H1 (cell line): ENCODE measurements around the gene NIPAL3. TPM values are rescaled to one million over a fixed set of nuclear protein-coding genes. Genes with fewer than 3 reads are reported as not detected.
A peak's percentile ranks its signal among the peaks of the same experiment; 100 is the strongest.

Experiments
- CTCF ChIA-PET: fragments of 300-600 bp; sonication (Branson Sonifier 250); formaldehyde crosslinking; loops from one replicate; lab custom pipeline; 2021; ENCODE audit not compliant: partially characterized antibody; lab: Charles Lee
- POLR2A ChIA-PET: fragments of 300-600 bp; sonication (Branson Sonifier 250); formaldehyde crosslinking; loops from one replicate; lab custom pipeline; 2021; ENCODE audit warnings: inconsistent platforms; ENCODE audit not compliant: partially characterized antibody; lab: Charles Lee
- DNase-seq, 2 experiments: peaks; one replicate each; pipeline versions ENCODE4 v3.0.0 to v3.0.0-alpha.2; 2010 to 2022; ENCODE audit warnings: low spot score in 2 of 2, low read depth in 1 of 2, mixed read lengths in 1 of 2
- FAIRE-seq: peaks from 2 replicates; lab custom pipeline; 2011; peaks lifted over from hg19 to GRCh38; lab: Jason Lieb, UNC
- H2AFZ ChIP-seq: 2 replicates; pipeline ENCODE4 v1.8.1; 2012; ENCODE audit warnings: low read length, inconsistent platforms
- H2AK5ac ChIP-seq: 2 replicates; pipeline ENCODE4 v1.6.1; 2013; ENCODE audit warnings: low read depth, low read length
- H2BK120ac ChIP-seq: replicated peaks from 2 replicates; pipeline ENCODE3; 2013; ENCODE audit warnings: low read depth, low read length, inconsistent platforms
- H2BK12ac ChIP-seq: 2 replicates; pipeline ENCODE4 v1.6.1; 2013; ENCODE audit warnings: low read depth, low read length
- H2BK15ac ChIP-seq: 2 replicates; pipeline ENCODE4 v1.6.1; 2013; ENCODE audit warnings: low read length
- H2BK20ac ChIP-seq: 2 replicates; pipeline ENCODE4 v1.6.1; 2013; ENCODE audit warnings: low read length
- H2BK5ac ChIP-seq: 2 replicates; pipeline ENCODE4 v1.6.1; 2013; ENCODE audit warnings: low read depth, low read length
- H3K14ac ChIP-seq: 2 replicates; pipeline ENCODE4 v1.6.1; 2013; ENCODE audit warnings: inconsistent platforms; ENCODE audit not compliant: insufficient read length
- H3K18ac ChIP-seq: 2 replicates; pipeline ENCODE4 v1.6.1; 2013; ENCODE audit warnings: low read length; ENCODE audit errors: extremely low read depth
- H3K23ac ChIP-seq: 2 replicates; pipeline ENCODE4 v1.6.1; 2013; ENCODE audit warnings: inconsistent platforms; ENCODE audit not compliant: insufficient read length
- H3K23me2 ChIP-seq: 2 replicates; pipeline ENCODE4 v1.6.1; 2013; ENCODE audit warnings: low read depth, low read length
- H3K27ac ChIP-seq: 2 replicates; pipeline ENCODE4 v1.6.1; 2011; ENCODE audit warnings: low read depth, low read length, inconsistent platforms
- H3K27me3 ChIP-seq, 4 experiments: replicated peaks in 1 of 4; 1 replicate in 1 of 4; 2 replicates in 3 of 4; pipeline versions ENCODE4 v1.6.1 to v1.8.1; 2011 to 2013; ENCODE audit warnings: low read length in 3 of 4, mild to moderate bottlenecking in 3 of 4, inconsistent platforms in 2 of 4, mixed read lengths in 2 of 4, moderate library complexity in 1 of 4; ENCODE audit not compliant: control insufficient read depth in 3 of 4, insufficient read depth in 3 of 4; ENCODE audit errors: extremely low read depth in 1 of 4
- H3K36me3 ChIP-seq, 4 experiments: 2 replicates each; pipeline versions ENCODE4 v1.6.1 to v1.8.1; 2011 to 2013; ENCODE audit warnings: mild to moderate bottlenecking in 4 of 4, low read length in 3 of 4, moderate library complexity in 2 of 4, control low read depth in 1 of 4, inconsistent platforms in 1 of 4; ENCODE audit not compliant: insufficient read depth in 4 of 4, control insufficient read depth in 2 of 4
- H3K4ac ChIP-seq: replicated peaks from 2 replicates; pipeline ENCODE3; 2013; ENCODE audit warnings: low read length, low read depth, mixed read lengths, inconsistent platforms; ENCODE audit not compliant: insufficient read length
- H3K4me1 ChIP-seq, 4 experiments: replicated peaks in 1 of 4; 1 replicate in 1 of 4; 2 replicates in 3 of 4; pipeline versions ENCODE4 v1.6.1 to v1.8.1; 2011 to 2013; ENCODE audit warnings: low read length in 3 of 4, inconsistent platforms in 2 of 4, mixed read lengths in 1 of 4; ENCODE audit not compliant: insufficient read depth in 4 of 4, control insufficient read depth in 3 of 4
- H3K4me2 ChIP-seq, 2 experiments: 2 replicates each; pipeline versions ENCODE4 v1.6.1 to v1.8.1; 2011 to 2013; ENCODE audit warnings: low read depth in 2 of 2, low read length in 2 of 2, control low read depth in 1 of 2, inconsistent platforms in 1 of 2, mild to moderate bottlenecking in 1 of 2; ENCODE audit not compliant: insufficient read depth in 1 of 2
- H3K4me3 ChIP-seq, 4 experiments: fragments of 200-600, 300-600 bp in 1 of 4; sonication (generic), shearing (Covaris generic), sonication (Bioruptor Twin) in 1 of 4; 2 replicates each; pipeline versions ENCODE4 v1.5.1 to v1.8.1; 2011 to 2016; ENCODE audit warnings: low read length in 4 of 4, low read depth in 3 of 4, control low read depth in 2 of 4, inconsistent platforms in 2 of 4, mild to moderate bottlenecking in 2 of 4, mixed read lengths in 1 of 4, moderate library complexity in 1 of 4; ENCODE audit not compliant: insufficient read depth in 2 of 4; ENCODE audit errors: extremely low read depth in 1 of 4
- H3K56ac ChIP-seq: replicated peaks from 2 replicates; pipeline ENCODE3; 2013; ENCODE audit warnings: low read depth, mild to moderate bottlenecking, mixed read lengths, low read length, inconsistent platforms; ENCODE audit not compliant: insufficient read length
- H3K79me1 ChIP-seq: 2 replicates; pipeline ENCODE4 v1.6.1; 2013; ENCODE audit warnings: low read depth, low read length, control low read depth
- H3K79me2 ChIP-seq, 2 experiments: 2 replicates each; pipeline versions ENCODE4 v1.6.1 to v1.8.1; 2012 to 2013; ENCODE audit warnings: low read length in 2 of 2, mild to moderate bottlenecking in 2 of 2, inconsistent platforms in 1 of 2; ENCODE audit not compliant: insufficient read depth in 2 of 2, control insufficient read depth in 1 of 2
- H3K9ac ChIP-seq, 4 experiments: replicated peaks in 1 of 4; 1 replicate in 1 of 4; 2 replicates in 3 of 4; pipeline versions ENCODE4 v1.6.1 to v1.8.1; 2011 to 2013; ENCODE audit warnings: low read depth in 3 of 4, low read length in 3 of 4, control low read depth in 2 of 4, mild to moderate bottlenecking in 2 of 4, moderate library complexity in 2 of 4, inconsistent platforms in 1 of 4; ENCODE audit errors: extremely low read depth in 1 of 4
- H3K9me3 ChIP-seq, 2 experiments: 2 replicates each; pipeline versions ENCODE4 v1.6.1 to v1.8.1; 2012 to 2013; ENCODE audit warnings: mild to moderate bottlenecking in 2 of 2, moderate library complexity in 2 of 2, control low read depth in 1 of 2, inconsistent platforms in 1 of 2, low read depth in 1 of 2, low read length in 1 of 2, mixed read lengths in 1 of 2; ENCODE audit not compliant: insufficient read depth in 2 of 2
- H4K20me1 ChIP-seq, 2 experiments: replicated peaks in 1 of 2; 2 replicates each; pipeline versions ENCODE3 to v1.8.1; 2011 to 2013; ENCODE audit warnings: inconsistent platforms in 2 of 2, low read length in 2 of 2, mild to moderate bottlenecking in 1 of 2; ENCODE audit not compliant: insufficient read depth in 2 of 2, control insufficient read depth in 1 of 2
- H4K5ac ChIP-seq: 2 replicates; pipeline ENCODE4 v1.6.1; 2013; ENCODE audit warnings: low read length, low read depth, mixed read lengths, inconsistent platforms; ENCODE audit not compliant: insufficient read length
- H4K8ac ChIP-seq: 2 replicates; pipeline ENCODE4 v1.8.0; 2013; ENCODE audit warnings: mild to moderate bottlenecking, moderate library complexity, low read length, inconsistent platforms; ENCODE audit not compliant: insufficient read depth; ENCODE audit errors: extremely low read depth
- H4K91ac ChIP-seq: replicated peaks from 2 replicates; pipeline ENCODE3; 2013; ENCODE audit warnings: low read length, mixed read lengths, inconsistent platforms; ENCODE audit not compliant: insufficient read length
- CHD1 ChIP-seq: IDR thresholded peaks from 2 replicates; pipeline ENCODE4 v1.6.1; 2012; ENCODE audit warnings: low read depth, low read length, improper control_type of control experiment
- CTBP2 ChIP-seq: IDR thresholded peaks from 2 replicates; pipeline ENCODE4 v1.7.0; 2011; ENCODE audit warnings: borderline replicate concordance, mild to moderate bottlenecking, moderate library complexity, mixed read lengths, low read length; ENCODE audit not compliant: insufficient read depth, insufficient read length
- FOSL1 ChIP-seq: IDR thresholded peaks from 2 replicates; pipeline ENCODE4 v1.6.1; 2011; ENCODE audit warnings: mild to moderate bottlenecking, low read depth, low read length, moderate library complexity; ENCODE audit not compliant: insufficient read depth
- JUN ChIP-seq: IDR thresholded peaks from 2 replicates; pipeline ENCODE4 v1.6.1; 2011; ENCODE audit warnings: low read depth, mild to moderate bottlenecking, improper control_type of control experiment, low read length
- KDM1A ChIP-seq: fragments of 200-600, 300-600 bp; sonication (generic); IDR thresholded peaks from 2 replicates; pipeline ENCODE4 v1.7.1; 2016; ENCODE audit warnings: mild to moderate bottlenecking, low read length, borderline replicate concordance
- KDM4A ChIP-seq: IDR thresholded peaks from one replicate; pipeline ENCODE4 v1.7.1; 2012; ENCODE audit warnings: low read depth, mild to moderate bottlenecking, moderate library complexity, low read length, inconsistent platforms; ENCODE audit not compliant: severe bottlenecking
- KDM5A ChIP-seq: fragments of 200-600 bp; IDR thresholded peaks from 2 replicates; pipeline ENCODE4 v1.7.1; 2012; ENCODE audit warnings: mild to moderate bottlenecking, low read length, inconsistent platforms, mixed read lengths
- POLR2AphosphoS5 ChIP-seq: IDR thresholded peaks from 2 replicates; pipeline ENCODE4 v1.6.1; 2011; ENCODE audit warnings: low read depth, low read length
- RBBP5 ChIP-seq: IDR thresholded peaks from 2 replicates; pipeline ENCODE4 v1.7.1; 2012; ENCODE audit warnings: low read depth, mild to moderate bottlenecking, inconsistent platforms, low read length, moderate library complexity, borderline replicate concordance
- SAP30 ChIP-seq: fragments of 300-600 bp; sonication (generic); IDR thresholded peaks from 2 replicates; pipeline ENCODE4 v1.7.1; 2012; ENCODE audit warnings: low read length, moderate library complexity, mild to moderate bottlenecking, inconsistent platforms; ENCODE audit not compliant: insufficient read depth, insufficient replicate concordance
- SRF ChIP-seq: IDR thresholded peaks from 2 replicates; pipeline ENCODE4 v1.6.1; 2011; ENCODE audit warnings: mild to moderate bottlenecking, low read depth, low read length, moderate library complexity
- WGBS, 2 experiments: shearing (Covaris generic) in 1 of 2; methylation state at CpG; one replicate each; pipeline versions ENCODE4 v1.1.6 to v1.1.7; 2013 to 2015; ENCODE audit warnings: low lambda C conversion rate in 2 of 2, mixed read lengths in 2 of 2, inconsistent platforms in 1 of 2, low coverage in 1 of 2, missing lambda C conversion rate in 1 of 2; ENCODE audit not compliant: insufficient replicate concordance in 2 of 2, insufficient coverage in 1 of 2, insufficient read length in 1 of 2; ENCODE audit errors: extremely low coverage in 1 of 2, missing lambda C conversion rate in 1 of 2; 5-methylcytosine and 5-hydroxymethylcytosine counted together
- polyA plus RNA-seq, 7 experiments: library from polyadenylated mRNA; depleted of rRNA in 3 of 7; stranded (reverse) in 5 of 7; unstranded in 2 of 7; fragments of >200 nt in 5 of 7; fragments of 200-250 nt in 2 of 7; gene quantifications; 1 replicate in 5 of 7; 2 replicates in 1 of 7; 4 replicates in 1 of 7; pipeline versions ENCODE4 v1.2.1 to v1.2.3, GENCODE V29; 2011 to 2013; ENCODE audit warnings: missing spikeins in 2 of 7, mixed read lengths in 2 of 7
- total RNA-seq: library from RNA; stranded (reverse); fragmentation: NEBNext Ultra II Directional; extraction: Animal tissue kit (Norgen Biotek cat#: 25700); gene quantifications from 2 replicates; pipeline ENCODE4 v1.2.1, GENCODE V29; 2021

Gene NIPAL3
- total and polyA plus RNA-seq, 2 of the 8 experiments (the other 6 are each of a cell fraction or from before 2014, with no cell fraction given) = 8.8 to 11.0 TPM

DNA sequence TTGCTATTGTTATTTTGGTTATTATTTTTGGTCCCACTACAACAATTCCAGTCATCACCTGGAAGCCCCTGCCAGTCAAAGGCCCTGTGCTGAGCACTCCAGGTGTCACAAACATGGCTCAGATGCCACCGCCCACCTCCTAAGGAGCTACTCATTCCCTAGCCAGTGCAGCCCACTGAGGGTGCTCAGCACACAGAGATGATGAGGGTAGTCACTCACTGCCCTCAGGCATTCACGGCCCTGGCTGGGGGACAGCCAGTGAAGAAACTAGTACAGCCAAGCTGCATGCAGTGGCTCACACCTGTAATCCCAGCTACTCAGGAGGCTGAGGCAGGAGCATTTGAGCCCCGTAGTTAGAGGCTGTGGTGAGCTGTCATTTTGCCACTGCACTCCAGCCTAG lies 42.3 kb downstream of the NIPAL3 start:
- Histone ChIP-seq H4K8ac (peak overlapping the region; percentile 37; the same call in 1 of the 2 replicates), H3K9me3 (no peaks in the 10 kb centered on the region; a peak in 1 of 4 replicates), H3K18ac (no peak overlapping the region), H3K4me3 (no peak overlapping the region), H3K4me1 (no peaks in the 10 kb centered on the region), H3K36me3 (no peaks in the 10 kb centered on the region), H3K4ac (no peak overlapping the region), H3K56ac (no peak overlapping the region), H3K23me2 (no peaks in the 10 kb centered on the region), H3K4me2 (no peak overlapping the region), H2AK5ac (0 out of 2 replicates have a peak overlapping the region, but pooled peaks have one; percentile 65), H3K14ac (no peak overlapping the region), H4K91ac (peak overlapping the region; percentile 62), H3K23ac (no peak overlapping the region), H4K20me1 (no peaks in the 10 kb centered on the region), H3K27me3 (no peaks in the 10 kb centered on the region), H2BK15ac (no peak overlapping the region; the same call in 1 of the 2 replicates), H3K9ac (no peak overlapping the region), H4K5ac (no peak overlapping the region), H2BK12ac (no peak overlapping the region), H2BK20ac (no peak overlapping the region), H3K27ac (no peak overlapping the region), H3K79me1 (peaks cover 2% of the 10 kb centered on the region; the same call in 1 of the 2 replicates), H2BK5ac (no peak overlapping the region), H3K79me2 (no peaks in the 10 kb centered on the region), H2BK120ac (no peak overlapping the region), H2AFZ (no peak overlapping the region)
- DNase-seq (no peak), FAIRE-seq (no peak)
- 93% methylated on average over 3 of the region's 3 CpGs; no CpG with 5 or more reads in 1 of the 2 experiments for WGBS, 2 experiments
- POLR2A ChIA-PET = interaction anchor here (0.5 to 1.5 kb wide), 2 partner anchors 36 to 44 kb away, joined by 3 to 4 read pairs; no protein-coding TSS in a partner anchor
- no peak for TF ChIP-seq CTBP2
- TF ChIP-seq JUN = no peak
- TF ChIP-seq CHD1 = no peak
- no peak for TF ChIP-seq SRF
- no peak for TF ChIP-seq SAP30
- TF ChIP-seq KDM4A = no peak
- TF ChIP-seq POLR2AphosphoS5 = no peak
- no peak for TF ChIP-seq RBBP5
- TF ChIP-seq FOSL1 = no peak
- TF ChIP-seq KDM1A = no peak
- no peak for TF ChIP-seq KDM5A
- CTCF ChIA-PET = interaction anchor here (0.8 to 1.4 kb wide), 5 partner anchors 12 to 256 kb away, joined by 3 to 4 read pairs (median 3); partner anchors contain the start of gene NIPAL3
